HepG2 (cell line): ENCODE results near the gene SMAD6. TPM values are rescaled to one million over a fixed set of nuclear protein-coding genes. Genes with fewer than 3 reads are reported as not detected.

Source experiments
- ATAC-seq: fragments of 200-7000 bp; cut with Tn5 transposase; 3 replicates; pipeline ENCODE4 v1.9.1; 2020; ENCODE audit warnings: mild to moderate bottlenecking, moderate library complexity
- BruUV-seq: library from RNA; stranded (reverse); fragments of 400-500 nt; replicated peaks from 2 replicates; lab custom pipeline; 2021; lab: Mats Ljungman, UMichigan
- CTCF ChIA-PET: fragments of 300-600 bp; formaldehyde crosslinking; extraction: SDS; loops from one replicate; lab custom pipeline; 2021; ENCODE audit warnings: low total read pairs, inconsistent platforms, low intra/inter-chr PET ratio; lab: Yijun Ruan, JAX
- POLR2A ChIA-PET: fragments of 350-600 bp; sonication (Branson Sonifier 250); formaldehyde crosslinking; loops from one replicate; lab custom pipeline; 2020; ENCODE audit warnings: antibody characterized with exemption, inconsistent platforms; lab: Yijun Ruan, JAX
- DNase-seq: peaks from one replicate; pipeline ENCODE4 v3.0.0-alpha.2; 2015; ENCODE audit warnings: low spot score
- FAIRE-seq: peaks from 3 replicates; lab custom pipeline; 2011; peaks lifted over from hg19 to GRCh38; lab: Jason Lieb, UNC
- H2AFZ ChIP-seq: one replicate; pipeline ENCODE4 v1.6.1; 2011; ENCODE audit warnings: low read length, inconsistent platforms
- H3K27ac ChIP-seq: fragments of 300-600 bp; 3 replicates; pipeline ENCODE4 v1.8.0; 2011; ENCODE audit warnings: mixed run types, mild to moderate bottlenecking, mixed read lengths, low read length, inconsistent platforms; ENCODE audit not compliant: insufficient read depth; ENCODE audit errors: extremely low read length
- H3K27me3 ChIP-seq, 2 experiments: fragments of 200-600 bp in 1 of 2; 2 replicates in 1 of 2; 3 replicates in 1 of 2; pipeline versions ENCODE4 v1.6.0 to v1.8.0; 2011; ENCODE audit warnings: low read length in 2 of 2, mild to moderate bottlenecking in 2 of 2, moderate library complexity in 2 of 2, inconsistent platforms in 1 of 2; ENCODE audit not compliant: insufficient read depth in 2 of 2, control insufficient read depth in 1 of 2
- H3K36me3 ChIP-seq, 2 experiments: fragments of 200-600 bp in 1 of 2; replicated peaks in 1 of 2; 2 replicates in 1 of 2; 3 replicates in 1 of 2; pipeline versions ENCODE4 v1.5.1 to v1.8.0; 2011; ENCODE audit warnings: low read length in 2 of 2, inconsistent platforms in 1 of 2; ENCODE audit not compliant: insufficient read depth in 2 of 2, control insufficient read depth in 1 of 2
- H3K4me1 ChIP-seq: 2 replicates; pipeline ENCODE4 v1.5.1; 2012; ENCODE audit warnings: low read length, inconsistent platforms; ENCODE audit not compliant: insufficient read depth
- H3K4me2 ChIP-seq: 2 replicates; pipeline ENCODE4 v1.6.0; 2011; ENCODE audit warnings: low read depth, low read length, inconsistent platforms
- H3K4me3 ChIP-seq, 3 experiments: fragments of 200-600 bp in 1 of 3; sonication (generic), shearing (Covaris generic) in 1 of 3; replicated peaks in 1 of 3; 2 replicates each; pipeline ENCODE4 v1.5.1; 2011 to 2016; ENCODE audit warnings: low read length in 3 of 3, inconsistent platforms in 2 of 3, low read depth in 2 of 3, mild to moderate bottlenecking in 2 of 3, control low read depth in 1 of 3, mixed read lengths in 1 of 3; ENCODE audit not compliant: insufficient read depth in 1 of 3
- H3K79me2 ChIP-seq: one replicate; pipeline ENCODE4 v1.6.1; 2011; ENCODE audit warnings: low read length, inconsistent platforms; ENCODE audit not compliant: insufficient read depth
- H3K9ac ChIP-seq: 2 replicates; pipeline ENCODE4 v1.6.0; 2011; ENCODE audit warnings: mild to moderate bottlenecking, low read depth, low read length, inconsistent platforms; ENCODE audit not compliant: insufficient read depth
- H3K9me3 ChIP-seq: 2 replicates; pipeline ENCODE4 v1.5.1; 2012; ENCODE audit warnings: mild to moderate bottlenecking, low read length
- H4K20me1 ChIP-seq: 2 replicates; pipeline ENCODE4 v1.6.0; 2011; ENCODE audit warnings: inconsistent platforms, mild to moderate bottlenecking, low read length, moderate library complexity; ENCODE audit not compliant: insufficient read depth
- AKAP8 ChIP-seq: sonication (generic); formaldehyde crosslinking; IDR thresholded peaks from 2 replicates; pipeline ENCODE4 v1.5.1; 2020; ENCODE audit warnings: mild to moderate bottlenecking, missing genetic modification reagents
- FOSL1 ChIP-seq: sonication (generic); formaldehyde crosslinking; IDR thresholded peaks from 2 replicates; pipeline ENCODE4 v1.9.0; 2021; ENCODE audit warnings: missing genetic modification reagents, borderline replicate concordance
- HNF4A ChIP-seq: sonication (generic); formaldehyde crosslinking; IDR thresholded peaks from 2 replicates; pipeline ENCODE4 v1.4.0; 2020; ENCODE audit warnings: missing genetic modification reagents
- KLF9 ChIP-seq: IDR thresholded peaks from 2 replicates; pipeline ENCODE4 v1.6.1; 2016; ENCODE audit warnings: low read depth
- RBFOX2 ChIP-seq: fragments of 200-400 bp; formaldehyde crosslinking; IDR thresholded peaks from 2 replicates; pipeline ENCODE4 v1.6.1; 2017; ENCODE audit warnings: low read depth, mild to moderate bottlenecking, low read length
- TBP ChIP-seq: sonication (generic); formaldehyde crosslinking; IDR thresholded peaks from 2 replicates; pipeline ENCODE4 v1.5.0; 2020; ENCODE audit warnings: missing genetic modification reagents
- ZBTB14 ChIP-seq: sonication (generic); formaldehyde crosslinking; IDR thresholded peaks from 2 replicates; pipeline ENCODE4 v1.4.0; 2020; ENCODE audit warnings: missing genetic modification reagents
- ZBTB46 ChIP-seq: sonication (generic); formaldehyde crosslinking; IDR thresholded peaks from 2 replicates; pipeline ENCODE4 v1.4.0; 2020; ENCODE audit warnings: mild to moderate bottlenecking, missing genetic modification reagents, borderline replicate concordance
- ZNF367 ChIP-seq: sonication (generic); formaldehyde crosslinking; IDR thresholded peaks from 2 replicates; pipeline ENCODE4 v1.4.0; 2020; ENCODE audit warnings: missing genetic modification reagents, borderline replicate concordance
- ZNF607 ChIP-seq: sonication (generic); formaldehyde crosslinking; IDR thresholded peaks from 2 replicates; pipeline ENCODE4 v1.5.1; 2020; ENCODE audit warnings: missing genetic modification reagents, mild to moderate bottlenecking, borderline replicate concordance
- ZNF687 ChIP-seq: sonication (generic); formaldehyde crosslinking; IDR thresholded peaks from 2 replicates; pipeline ENCODE4 v1.5.1; 2020; ENCODE audit warnings: mild to moderate bottlenecking, missing genetic modification reagents, moderate library complexity
- ZNF781 ChIP-seq: sonication (generic); formaldehyde crosslinking; IDR thresholded peaks from 2 replicates; pipeline ENCODE4 v1.5.1; 2020; ENCODE audit warnings: borderline replicate concordance, mild to moderate bottlenecking, missing genetic modification reagents; ENCODE audit errors: not compliant biosample characterization
- WGBS: methylation state at CpG from one replicate; pipeline ENCODE4 v1.1.6; 2017; ENCODE audit warnings: low lambda C conversion rate; 5-methylcytosine and 5-hydroxymethylcytosine counted together
- in situ Hi-C: cut with HindIII; loops from 2 replicates; pipeline ENCODE4 v1.10.0; 2017; ENCODE audit warnings: low pct_unique_long_range_greater_than_20kb; ENCODE audit not compliant: extremely low pct_ligation_motif_present
- intact Hi-C: fragments of 100-400 bp; cut with micrococcal nuclease; formaldehyde crosslinking; loops from one replicate; pipeline ENCODE4 v1.10.0; 2022; ENCODE audit not compliant: unreplicated experiment
- polyA plus RNA-seq, 8 experiments: library from polyadenylated mRNA; depleted of rRNA in 3 of 8; stranded (reverse) in 7 of 8; unstranded in 1 of 8; fragments of >200 nt; fragmentation: Illumina TruSeq in 4 of 8; extraction: Trizol in 4 of 8; gene quantifications; 2 replicates each; pipeline versions ENCODE4 v1.2.1 to v1.2.3, GENCODE V29; 2011 to 2016; ENCODE audit warnings: low read depth in 4 of 8, missing spikeins in 1 of 8, mixed read lengths in 1 of 8; ENCODE audit not compliant: insufficient read depth in 1 of 8
- total RNA-seq, 5 experiments: library from RNA; depleted of rRNA; stranded (reverse); fragments of >200 nt; fragmentation: Illumina TruSeq; extraction: Trizol; gene quantifications; 2 replicates each; pipeline ENCODE4 v1.2.3, GENCODE V29; 2016; ENCODE audit warnings: low read depth in 1 of 5

Gene SMAD6
- total and polyA plus RNA-seq, 2 of the 13 experiments (the other 11 are each of a cell fraction or from before 2014, with no cell fraction given) = 3.3 to 4.4 TPM

- no TSS peak for BruUV-seq
- in situ Hi-C loops (loop anchor here (10.0 kb wide), 1 partner anchor 58 kb away; no protein-coding TSS in a partner anchor), intact Hi-C loops (no loop called here)
- DNase-seq (no peak), FAIRE-seq (no peak), ATAC-seq (no peak)
- POLR2A ChIA-PET = no interaction called here
- Histone ChIP-seq H3K27me3 (no peaks in the 10 kb centered on the region), H3K4me2 (no peak overlapping the region), H3K9ac (no peak overlapping the region), H3K4me3 (no peak overlapping the region), H2AFZ (no peak overlapping the region), H3K36me3 (no peaks in the 10 kb centered on the region), H4K20me1 (no peaks in the 10 kb centered on the region), H3K79me2 (no peaks in the 10 kb centered on the region), H3K27ac (no peak overlapping the region), H3K9me3 (no peaks in the 10 kb centered on the region), H3K4me1 (peaks cover 9% of the 10 kb centered on the region)
- CTCF ChIA-PET = interaction anchor here (1.0 kb wide), 1 partner anchor 13 kb away, joined by 3 read pairs; no protein-coding TSS in a partner anchor
- WGBS = 56% methylated on average over 6 of the region's 8 CpGs
- TF ChIP-seq ZNF367 (no peak), TBP (CRISPR knock-in tag) (no peak), FOSL1 (CRISPR knock-in tag) (no peak), ZNF781 (CRISPR knock-in tag) (no peak), AKAP8 (CRISPR knock-in tag) (no peak), ZBTB46 (no peak), ZNF687 (CRISPR knock-in tag) (no peak), ZNF607 (CRISPR knock-in tag) (no peak), KLF9 (CRISPR knock-in tag) (no peak), ZBTB14 (no peak), HNF4A (CRISPR knock-in tag) (no peak), RBFOX2 (no peak)
Observed at GRCh38 chr15:66786708-66787488, 84.9 kb downstream of the SMAD6 start.
